ENCODE data around the gene NR1I2. TPM values are rescaled to one million over a fixed set of nuclear protein-coding genes. Genes with fewer than 3 reads are reported as not detected.

Gene NR1I2
- total and polyA plus RNA-seq, 3 experiments from 2014 or later: 0.35 to 1.0 (median 0.38) TPM

- ChIA-PET POLR2A (no interaction called here), CTCF (interaction anchor here (0.7 kb wide), 1 partner anchor 15 kb away, joined by 3 read pairs; no protein-coding TSS in a partner anchor)
- Mint-ChIP-seq H3K27me3 (no peaks in the 10 kb centered on the region), H3K36me3 (peaks cover 0 to 13% (median 11%) of the 10 kb centered on the region in 3 donors), H3K4me1 (peaks cover 14 to 33% (median 19%) of the 10 kb centered on the region in 3 donors), H3K4me3 (no peak overlapping the region), H3K27ac (peak overlapping the region in 2 of 8 donors; percentile 48 to 66), H3K9me3 (no peaks in the 10 kb centered on the region)
- H3K27me3 ChIP-seq (ENCODE audit: insufficient read depth, low read length, poor library complexity, severe bottlenecking): no peaks in the 10 kb centered on the region
- no peaks in the 10 kb centered on the region for H3K9me3 ChIP-seq (ENCODE audit: low read length)
- H3K4me3 ChIP-seq (ENCODE audit: low read length): no peak overlapping the region
- DNase-seq: no peak
- no peaks in the 10 kb centered on the region for H3K4me1 ChIP-seq (ENCODE audit: insufficient read depth, low read length)
- no peak overlapping the region for H3K27ac ChIP-seq (ENCODE audit: low read depth, low read length)
- no peaks in the 10 kb centered on the region for H3K36me3 ChIP-seq (ENCODE audit: insufficient read depth, low read length)
Measured at GRCh38 chr3:119831941-119832371, 50.1 kb downstream of the NR1I2 start.

GRCh38 chr3:119834754-119835370 is 53.0 kb downstream of the NR1I2 start:
- Mint-ChIP-seq H3K36me3 (peaks cover 0 to 20% (median 16%) of the 10 kb centered on the region in 3 donors), H3K4me3 (no peak overlapping the region), H3K27ac (peak overlapping the region in 2 of 8 donors; percentile 5 to 45), H3K27me3 (no peaks in the 10 kb centered on the region), H3K4me1 (peaks cover 10 to 30% (median 15%) of the 10 kb centered on the region in 3 donors), H3K9me3 (no peaks in the 10 kb centered on the region)
- ChIA-PET POLR2A (no interaction called here), CTCF (no interaction called here)
- DNase-seq: no peak
- no peaks in the 10 kb centered on the region for H3K27me3 ChIP-seq (ENCODE audit: insufficient read depth, low read length, poor library complexity, severe bottlenecking)
- no peaks in the 10 kb centered on the region for H3K36me3 ChIP-seq (ENCODE audit: insufficient read depth, low read length)
- no peaks in the 10 kb centered on the region for H3K9me3 ChIP-seq (ENCODE audit: low read length)
- no peaks in the 10 kb centered on the region for H3K4me1 ChIP-seq (ENCODE audit: insufficient read depth, low read length)
- H3K27ac ChIP-seq (ENCODE audit: low read depth, low read length): no peak overlapping the region
- no peak overlapping the region for H3K4me3 ChIP-seq (ENCODE audit: low read length)

GRCh38 chr3:119835556-119835955 is 53.7 kb downstream of the NR1I2 start:
- H3K36me3 ChIP-seq (ENCODE audit: insufficient read depth, low read length): no peaks in the 10 kb centered on the region
- no peaks in the 10 kb centered on the region for H3K4me1 ChIP-seq (ENCODE audit: insufficient read depth, low read length)
- H3K27me3 ChIP-seq (ENCODE audit: insufficient read depth, low read length, poor library complexity, severe bottlenecking): no peaks in the 10 kb centered on the region
- Mint-ChIP-seq H3K4me3 (no peak overlapping the region), H3K27me3 (no peaks in the 10 kb centered on the region), H3K36me3 (peaks cover 0 to 24% (median 17%) of the 10 kb centered on the region in 3 donors), H3K27ac (peak overlapping the region in 1 of 8 donors; percentile 10), H3K9me3 (no peaks in the 10 kb centered on the region), H3K4me1 (peaks cover 7 to 26% (median 14%) of the 10 kb centered on the region in 3 donors)
- POLR2A ChIA-PET: interaction anchor here (0.7 kb wide), 1 partner anchor 37 kb away, joined by 3 read pairs; no protein-coding TSS in a partner anchor
- H3K9me3 ChIP-seq (ENCODE audit: low read length): no peaks in the 10 kb centered on the region
- CTCF ChIA-PET: no interaction called here
- no peak overlapping the region for H3K4me3 ChIP-seq (ENCODE audit: low read length)
- no peak for DNase-seq
- H3K27ac ChIP-seq (ENCODE audit: low read depth, low read length): no peak overlapping the region

GRCh38 chr3:119841808-119842471 is 60.0 kb downstream of the NR1I2 start:
- no peaks in the 10 kb centered on the region for H3K36me3 ChIP-seq (ENCODE audit: insufficient read depth, low read length)
- H3K9me3 ChIP-seq (ENCODE audit: low read length): no peaks in the 10 kb centered on the region
- no peaks in the 10 kb centered on the region for H3K4me1 ChIP-seq (ENCODE audit: insufficient read depth, low read length)
- no peak overlapping the region for H3K4me3 Mint-ChIP-seq
- ChIA-PET POLR2A (no interaction called here), CTCF (no interaction called here)
- peaks cover 0 to 2% of the 10 kb centered on the region in 2 donors for H3K27me3 Mint-ChIP-seq
- no peak for DNase-seq
- H3K9me3 Mint-ChIP-seq: peaks cover 0 to 6% (median 0%) of the 10 kb centered on the region in 5 donors
- H3K4me1 Mint-ChIP-seq: peaks cover 12 to 26% (median 22%) of the 10 kb centered on the region in 3 donors
- H3K4me3 ChIP-seq (ENCODE audit: low read length): no peak overlapping the region
- no peak overlapping the region for H3K27ac Mint-ChIP-seq
- peaks cover 18 to 64% (median 35%) of the 10 kb centered on the region in 3 donors for H3K36me3 Mint-ChIP-seq
- H3K27ac ChIP-seq (ENCODE audit: low read depth, low read length): no peak overlapping the region
- no peaks in the 10 kb centered on the region for H3K27me3 ChIP-seq (ENCODE audit: insufficient read depth, low read length, poor library complexity, severe bottlenecking)

- Histone ChIP-seq H3K9me3 (ENCODE audit: low read length) (no peaks in the 10 kb centered on the region), H3K36me3 (ENCODE audit: insufficient read depth, low read length) (no peaks in the 10 kb centered on the region), H3K27ac (ENCODE audit: low read depth, low read length) (no peak overlapping the region), H3K4me3 (ENCODE audit: low read length) (no peak overlapping the region), H3K4me1 (ENCODE audit: insufficient read depth, low read length) (no peaks in the 10 kb centered on the region), H3K27me3 (ENCODE audit: insufficient read depth, low read length, poor library complexity, severe bottlenecking) (no peaks in the 10 kb centered on the region)
- Mint-ChIP-seq H3K36me3 (peaks cover 32 to 48% (median 35%) of the 10 kb centered on the region in 3 donors), H3K9me3 (peaks cover 0 to 6% (median 0%) of the 10 kb centered on the region in 5 donors), H3K4me3 (no peak overlapping the region), H3K4me1 (peaks cover 20 to 50% (median 39%) of the 10 kb centered on the region in 3 donors), H3K27me3 (peaks cover 0 to 2% of the 10 kb centered on the region in 2 donors), H3K27ac (no peak overlapping the region)
- no peak for DNase-seq
- ChIA-PET CTCF (no interaction called here), POLR2A (no interaction called here)
Measured at GRCh38 chr3:119849126-119849525, 67.2 kb downstream of the NR1I2 start.

GRCh38 chr3:119856695-119857094 is 74.8 kb downstream of the NR1I2 start:
- peaks cover 6% of the 10 kb centered on the region for H3K36me3 ChIP-seq (ENCODE audit: insufficient read depth, low read length)
- Mint-ChIP-seq H3K4me3 (no peak overlapping the region), H3K4me1 (peaks cover 4 to 12% (median 10%) of the 10 kb centered on the region in 3 donors), H3K9me3 (peaks cover 0 to 3% (median 0%) of the 10 kb centered on the region in 5 donors), H3K27me3 (no peaks in the 10 kb centered on the region), H3K36me3 (peaks cover 29 to 62% (median 50%) of the 10 kb centered on the region in 3 donors), H3K27ac (no peak overlapping the region)
- no peak for DNase-seq
- H3K4me3 ChIP-seq (ENCODE audit: low read length): no peak overlapping the region
- H3K27me3 ChIP-seq (ENCODE audit: insufficient read depth, low read length, poor library complexity, severe bottlenecking): no peaks in the 10 kb centered on the region
- no peak overlapping the region for H3K27ac ChIP-seq (ENCODE audit: low read depth, low read length)
- H3K9me3 ChIP-seq (ENCODE audit: low read length): no peaks in the 10 kb centered on the region
- H3K4me1 ChIP-seq (ENCODE audit: insufficient read depth, low read length): no peaks in the 10 kb centered on the region
- CTCF ChIA-PET: no interaction called here
- POLR2A ChIA-PET: no interaction called here

GRCh38 chr3:119858957-119859356 is 77.1 kb downstream of the NR1I2 start:
- Mint-ChIP-seq H3K36me3 (peaks cover 38 to 72% (median 64%) of the 10 kb centered on the region in 3 donors), H3K27ac (peak overlapping the region in 1 of 8 donors; percentile 1), H3K9me3 (peaks cover 0 to 3% (median 3%) of the 10 kb centered on the region in 5 donors), H3K4me1 (peaks cover 4 to 9% (median 4%) of the 10 kb centered on the region in 3 donors), H3K27me3 (no peaks in the 10 kb centered on the region), H3K4me3 (no peak overlapping the region)
- Histone ChIP-seq H3K4me3 (ENCODE audit: low read length) (no peak overlapping the region), H3K36me3 (ENCODE audit: insufficient read depth, low read length) (peaks cover 18% of the 10 kb centered on the region), H3K4me1 (ENCODE audit: insufficient read depth, low read length) (no peaks in the 10 kb centered on the region), H3K9me3 (ENCODE audit: low read length) (no peaks in the 10 kb centered on the region), H3K27me3 (ENCODE audit: insufficient read depth, low read length, poor library complexity, severe bottlenecking) (no peaks in the 10 kb centered on the region), H3K27ac (ENCODE audit: low read depth, low read length) (no peak overlapping the region)
- POLR2A ChIA-PET: no interaction called here
- CTCF ChIA-PET: no interaction called here
- DNase-seq: no peak

GRCh38 chr3:119859728-119860127 is 77.8 kb downstream of the NR1I2 start:
- H3K27ac ChIP-seq (ENCODE audit: low read depth, low read length): no peak overlapping the region
- peaks cover 18% of the 10 kb centered on the region for H3K36me3 ChIP-seq (ENCODE audit: insufficient read depth, low read length)
- H3K9me3 Mint-ChIP-seq: peaks cover 0 to 3% (median 3%) of the 10 kb centered on the region in 5 donors
- no peaks in the 10 kb centered on the region for H3K27me3 Mint-ChIP-seq
- no peak overlapping the region for H3K4me3 Mint-ChIP-seq
- H3K27me3 ChIP-seq (ENCODE audit: insufficient read depth, low read length, poor library complexity, severe bottlenecking): no peaks in the 10 kb centered on the region
- no peak for DNase-seq
- peaks cover 4 to 9% (median 4%) of the 10 kb centered on the region in 3 donors for H3K4me1 Mint-ChIP-seq
- ChIA-PET CTCF (no interaction called here), POLR2A (no interaction called here)
- peak overlapping the region in 3 of 8 donors; percentile 0 to 55 (median 26) for H3K27ac Mint-ChIP-seq
- H3K4me3 ChIP-seq (ENCODE audit: low read length): no peak overlapping the region
- no peaks in the 10 kb centered on the region for H3K9me3 ChIP-seq (ENCODE audit: low read length)
- H3K36me3 Mint-ChIP-seq: peaks cover 37 to 73% (median 60%) of the 10 kb centered on the region in 3 donors
- no peaks in the 10 kb centered on the region for H3K4me1 ChIP-seq (ENCODE audit: insufficient read depth, low read length)

Data from CD8-positive, alpha-beta memory T cell (primary cell).